Left lobe of liver (tissue), 2 donors: ENCODE results near the gene RTN4IP1. TPM values are rescaled to one million over a fixed set of nuclear protein-coding genes. Genes with fewer than 3 reads are reported as not detected.
A peak's percentile ranks its signal among the peaks of the same experiment; 100 is the strongest.
"Not testable (repeated sequence)": the region's sequence is repeated elsewhere in the genome, so short reads cannot be mapped to it uniquely, and the experiment has no call there.

Experiments
- ATAC-seq: fragments of 200-7000 bp; cut with Tn5 transposase; one replicate; pipeline ENCODE4 v1.9.1; 2020; ENCODE audit warnings: mild to moderate bottlenecking, moderate library complexity
- DNase-seq: peaks from one replicate; pipeline ENCODE4 v3.0.0-alpha.2; 2020; ENCODE audit warnings: low spot score
- total RNA-seq: library from RNA; stranded (reverse); gene quantifications from one replicate; pipeline ENCODE4 v1.2.1, GENCODE V29; 2021
- donor health status: DM: no; HTN: no; CAD: no; lungs with moderate emphysema.
- donor health status: DM: no; HTN: yes; CAD: no.

The RTN4IP1 gene
- total RNA-seq, 1 donor from 2014 or later, result 6.3 TPM

DNA sequence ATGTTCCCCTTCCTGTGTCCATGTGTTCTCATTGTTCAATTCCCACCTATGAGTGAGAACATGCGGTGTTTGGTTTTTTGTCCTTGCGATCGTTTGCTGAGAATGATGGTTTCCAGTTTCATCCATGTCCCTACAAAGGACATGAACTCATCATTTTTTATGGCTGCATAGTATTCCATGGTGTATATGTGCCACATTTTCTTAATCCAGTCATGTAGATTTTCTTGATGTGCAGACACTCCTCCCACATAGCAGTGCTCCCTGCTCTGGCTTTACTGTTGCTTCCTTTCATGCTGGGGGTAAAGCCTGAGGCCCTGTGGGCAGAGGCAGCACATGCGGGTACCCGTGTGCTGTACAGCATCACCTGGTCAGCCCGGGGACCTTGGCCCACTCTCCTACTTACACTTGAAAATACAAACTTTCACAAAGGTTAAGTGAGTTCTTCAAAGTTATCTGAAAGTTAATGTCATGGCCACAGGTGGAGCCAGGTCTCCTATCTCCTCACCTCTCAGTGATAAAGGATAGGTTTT lies 80.3 kb downstream of the RTN4IP1 start:
- not testable (repeated sequence) for ATAC-seq, DNase-seq

DNA sequence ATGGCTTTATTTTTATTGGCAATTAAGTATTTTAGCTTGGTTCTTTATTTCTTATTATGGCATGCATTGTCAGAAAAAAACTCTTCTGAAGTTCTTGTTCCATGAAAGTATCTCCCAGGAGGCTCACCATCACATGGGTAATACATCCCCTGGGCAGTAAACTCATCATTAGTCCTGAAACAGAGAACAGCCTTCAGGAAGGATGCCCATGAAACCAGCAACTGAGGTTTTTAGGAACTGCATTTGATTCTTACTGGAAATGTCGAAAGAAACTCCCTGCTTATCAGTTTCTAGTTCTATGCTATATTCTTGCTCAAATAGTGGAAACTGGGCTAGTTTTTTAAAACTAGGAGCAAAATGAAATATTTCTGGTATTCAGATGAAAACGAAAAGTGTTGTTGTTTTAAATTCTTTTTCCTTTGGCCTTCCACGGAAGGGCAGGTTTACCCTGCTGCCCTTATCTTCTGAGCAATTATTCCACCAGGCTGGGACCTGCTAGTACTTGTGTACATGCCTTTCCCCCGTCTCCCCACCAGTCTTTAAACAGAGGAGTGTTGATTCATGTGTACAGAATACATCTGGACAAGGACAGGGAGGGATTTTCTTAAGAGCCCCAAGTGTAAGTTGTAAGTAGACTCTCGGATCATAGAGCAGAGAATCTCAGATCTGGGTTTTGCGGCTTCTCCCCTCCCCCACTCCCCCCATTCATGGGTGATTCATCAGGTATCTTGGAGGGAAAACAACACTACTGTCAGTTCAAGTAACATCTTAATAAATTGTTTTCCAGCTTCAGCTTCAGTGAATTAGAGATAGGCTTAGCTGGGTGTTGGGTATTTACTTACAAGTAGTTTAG lies 81.5 kb downstream of the RTN4IP1 start:
- no peak for DNase-seq
- ATAC-seq, result no peak

DNA sequence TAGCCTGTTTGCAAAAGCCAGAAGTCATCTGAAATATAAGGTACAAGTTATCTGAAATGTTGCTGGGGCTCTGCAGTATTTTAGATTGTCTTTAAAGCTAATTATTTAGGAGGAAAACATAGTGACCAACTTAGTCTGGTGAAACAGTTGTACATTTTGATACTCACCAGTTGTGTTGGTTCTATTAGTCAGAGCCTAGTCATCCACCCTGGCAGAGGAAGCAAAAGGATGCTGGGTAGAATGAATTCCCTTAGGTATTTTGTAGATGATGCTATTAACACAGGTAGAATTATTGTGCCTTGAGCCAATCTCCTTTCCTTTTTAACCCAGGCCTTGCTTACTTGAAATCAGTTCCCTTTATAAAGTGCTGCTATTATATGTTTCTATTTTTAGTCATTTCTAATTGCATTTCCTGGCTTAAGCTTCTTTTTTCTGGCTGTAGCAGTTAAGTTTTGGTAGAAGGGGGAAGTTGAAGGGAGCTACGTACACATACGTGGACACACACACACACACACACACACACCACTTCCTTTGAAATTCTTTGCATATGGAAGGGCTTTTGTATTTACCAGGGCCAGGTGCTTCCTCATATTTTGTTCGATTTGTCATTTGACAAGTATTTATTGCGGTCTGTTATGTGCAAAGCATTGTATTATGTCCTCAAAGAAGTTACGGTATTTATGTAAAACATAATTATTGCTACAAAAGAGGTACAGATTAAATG lies 82.4 kb downstream of the RTN4IP1 start:
- ATAC-seq (no peak), DNase-seq (no peak)

DNA sequence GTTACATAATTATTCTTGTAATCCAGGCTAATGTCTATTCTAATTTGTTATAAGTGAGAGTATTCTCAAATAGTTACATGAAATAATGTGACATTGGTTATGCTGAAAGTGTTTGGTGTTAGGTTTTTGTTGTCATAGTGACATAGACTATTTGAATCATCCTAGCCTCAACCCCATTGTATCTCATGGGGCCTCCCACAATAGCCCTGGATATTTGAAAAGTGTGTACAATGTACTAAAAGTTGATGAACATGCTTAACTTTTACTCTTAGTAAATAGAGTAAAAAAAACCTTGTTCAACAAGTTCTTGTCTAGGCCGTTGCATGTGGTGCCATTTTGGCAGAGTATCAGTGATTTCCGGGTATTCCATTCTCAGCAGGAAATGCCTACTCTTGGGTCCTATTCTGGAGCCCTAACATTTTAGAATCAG lies 83.0 kb downstream of the RTN4IP1 start:
- ATAC-seq, result no peak
- DNase-seq, result no peak

DNA sequence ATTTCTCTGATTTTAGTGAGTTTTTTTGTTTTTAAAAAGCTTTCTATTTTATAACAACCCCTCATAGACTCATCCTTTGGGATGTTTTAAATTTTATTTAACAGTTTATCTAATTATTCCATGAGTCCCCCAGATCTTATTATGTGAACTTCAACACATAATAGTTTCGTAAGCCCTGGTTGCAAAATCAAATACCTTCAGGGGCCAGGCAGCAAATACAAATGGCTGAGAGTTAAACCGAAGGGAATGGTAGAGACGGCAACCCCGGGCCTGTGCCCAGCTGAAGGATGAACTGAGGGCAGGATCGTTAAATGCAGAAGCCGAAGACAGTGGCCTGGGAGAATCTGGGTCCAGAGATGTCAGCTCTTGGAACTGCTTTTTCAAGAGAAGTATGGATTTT lies 88.4 kb downstream of the RTN4IP1 start:
- DNase-seq (no peak), ATAC-seq (peak; percentile 91)

DNA sequence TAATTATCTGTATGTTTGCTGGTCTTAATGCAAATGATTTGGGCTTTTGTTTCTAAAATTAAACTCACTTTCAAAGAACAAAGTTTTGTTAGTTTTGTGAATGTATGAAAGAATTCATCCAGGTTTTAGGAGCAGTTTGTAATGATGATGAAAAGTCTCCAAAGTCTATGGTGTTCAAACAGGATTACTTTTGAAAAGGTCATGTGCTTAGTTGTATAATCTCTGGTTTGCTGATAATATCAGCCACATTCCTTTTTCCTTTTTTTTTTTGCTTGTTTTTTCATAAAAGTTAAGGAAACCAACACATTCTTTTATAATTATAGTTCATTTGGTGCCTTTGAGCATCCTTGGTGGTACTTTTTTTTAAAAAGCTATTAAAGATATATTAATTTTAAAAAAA lies 88.9 kb downstream of the RTN4IP1 start:
- no peak for ATAC-seq

DNA sequence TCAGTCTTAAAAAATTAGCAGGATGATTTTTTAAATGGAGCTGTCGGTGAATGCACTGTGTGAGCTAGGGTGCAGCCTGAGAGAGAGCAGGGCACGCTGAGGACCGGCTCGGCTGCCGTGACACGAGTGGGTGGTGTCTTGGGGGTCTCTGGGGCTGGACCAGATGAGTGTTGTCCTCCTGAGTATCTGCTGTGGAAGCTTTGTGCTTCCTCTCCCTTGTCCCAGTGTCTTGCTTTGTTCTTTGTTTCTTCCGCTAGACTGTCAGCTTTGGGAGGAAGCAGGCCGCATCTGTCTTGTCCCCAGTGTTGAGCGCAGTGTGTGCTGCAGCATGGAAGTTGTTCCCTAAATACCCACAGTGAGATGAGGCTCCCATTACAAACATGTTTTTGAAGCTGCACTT lies 89.4 kb downstream of the RTN4IP1 start:
- no peak for DNase-seq
- ATAC-seq, result peak; percentile 32

More for the DNA sequence above, 88.9 kb downstream of the RTN4IP1 start:
- no peak for DNase-seq

DNA sequence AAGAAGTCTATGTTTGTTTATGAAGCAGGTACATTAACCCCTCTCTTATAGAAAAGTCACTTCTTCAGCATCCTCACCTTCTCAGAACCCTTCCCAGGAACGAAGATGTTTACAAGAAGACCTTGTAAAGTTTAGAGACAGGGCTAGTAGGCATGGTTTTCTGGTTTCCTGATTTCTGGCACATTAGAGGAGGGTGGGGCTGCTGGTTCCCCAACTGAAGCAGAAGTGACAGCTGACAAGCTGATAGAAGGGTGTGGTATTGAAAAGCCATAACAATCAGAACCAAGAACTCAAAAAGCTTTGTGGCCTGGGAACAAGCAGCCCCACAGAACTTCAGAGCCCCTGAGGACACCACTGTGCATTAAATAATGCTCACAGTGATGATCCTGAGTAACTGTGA lies 91.2 kb downstream of the RTN4IP1 start:
- DNase-seq, result no peak
- no peak for ATAC-seq

DNA sequence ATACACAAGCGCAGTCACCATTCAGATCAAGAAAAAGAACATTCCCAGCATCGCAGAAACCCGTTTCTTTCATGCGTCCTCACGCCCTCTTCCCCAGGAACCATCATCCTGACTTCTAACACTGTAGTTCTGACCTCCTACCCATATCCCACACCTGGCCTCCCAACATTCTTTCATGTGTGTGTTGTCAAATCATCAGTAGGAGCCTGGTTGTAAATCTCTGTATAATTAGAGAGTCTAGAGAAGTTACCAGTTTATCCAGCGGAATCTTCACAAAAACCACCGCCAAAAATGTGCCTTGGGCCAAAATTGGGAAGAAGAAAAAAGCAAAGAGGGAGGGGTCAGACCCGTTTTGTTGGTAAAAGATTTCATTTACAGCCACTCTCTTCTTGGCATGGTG lies 91.6 kb downstream of the RTN4IP1 start:
- ATAC-seq (no peak), DNase-seq (no peak)

DNA sequence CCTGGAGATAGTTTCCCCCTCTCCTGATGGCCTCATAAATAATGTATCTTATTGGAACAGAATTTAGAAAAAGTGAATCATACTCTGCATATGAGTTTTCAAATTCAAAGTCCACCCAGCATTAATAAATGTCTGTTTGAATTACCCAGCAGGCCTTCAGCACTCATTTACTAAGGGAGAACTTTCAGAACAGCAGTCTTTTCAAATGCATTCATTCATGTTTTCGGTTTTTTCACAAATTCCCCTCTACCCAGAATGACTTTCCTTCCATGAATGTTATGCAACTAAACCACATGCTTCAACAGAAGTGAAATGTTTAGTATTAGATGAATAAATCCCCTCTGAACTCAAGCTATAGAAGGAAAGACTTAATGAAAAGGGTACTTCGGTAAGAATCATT lies 92.4 kb downstream of the RTN4IP1 start:
- ATAC-seq (no peak), DNase-seq (no peak)

DNA sequence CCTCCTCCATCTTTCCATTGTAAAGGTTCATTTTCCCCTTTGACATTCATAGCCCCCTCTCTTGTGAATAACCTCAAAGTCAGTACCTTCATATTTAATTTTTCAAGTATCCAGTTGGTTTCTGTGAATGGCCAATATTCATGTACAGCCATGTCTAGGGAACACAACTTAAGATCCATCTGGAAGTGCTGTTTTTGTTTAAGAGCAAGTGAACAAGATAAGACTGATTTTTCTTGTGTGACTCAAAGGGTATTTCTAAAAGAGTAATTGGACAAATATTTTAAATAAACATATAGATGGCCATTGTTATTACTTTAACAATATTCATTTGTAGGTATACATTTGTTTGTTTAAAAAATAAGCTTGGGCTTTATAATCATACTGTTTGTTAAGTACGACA lies 92.9 kb downstream of the RTN4IP1 start:
- DNase-seq, result no peak
- no peak for ATAC-seq

DNA sequence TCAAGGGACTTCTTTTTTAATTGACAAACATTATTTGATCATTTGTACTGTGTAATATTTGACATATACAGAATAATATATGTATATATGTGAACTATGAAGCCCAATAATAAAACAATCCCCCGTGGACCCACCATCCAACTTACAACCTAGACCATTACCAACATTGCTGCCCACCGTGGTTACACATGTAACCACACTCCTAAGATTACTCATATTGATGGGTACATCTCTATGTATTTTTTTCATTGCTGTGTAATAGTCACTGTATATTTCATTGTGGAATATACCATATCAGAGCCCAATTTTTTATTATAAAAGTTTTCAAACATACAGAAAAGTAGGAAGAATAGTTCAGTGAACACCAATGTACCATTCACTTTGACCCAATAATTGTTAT lies 94.3 kb downstream of the RTN4IP1 start:
- DNase-seq (no peak), ATAC-seq (no peak)

DNA sequence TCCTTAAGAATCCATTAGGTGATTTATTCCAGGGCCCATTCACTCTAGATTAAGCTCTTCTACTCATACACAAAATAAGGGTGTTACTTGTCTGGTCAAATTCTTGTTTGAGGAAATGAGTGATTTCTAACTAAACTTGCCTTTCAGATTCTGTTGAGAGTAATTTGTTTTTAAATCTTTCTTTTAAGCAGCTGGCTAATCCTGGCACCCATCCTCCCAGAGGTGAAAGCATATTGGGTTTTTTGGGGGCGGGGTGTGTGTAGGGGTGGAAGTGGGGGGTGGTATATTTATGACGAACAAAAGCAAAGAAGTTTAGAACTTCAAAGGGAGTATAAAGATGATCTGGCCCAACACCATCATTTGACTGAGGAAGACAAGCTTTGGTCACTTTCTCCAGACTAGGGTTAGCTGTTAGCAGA lies 94.7 kb downstream of the RTN4IP1 start:
- no peak for DNase-seq
- ATAC-seq, result no peak

DNA sequence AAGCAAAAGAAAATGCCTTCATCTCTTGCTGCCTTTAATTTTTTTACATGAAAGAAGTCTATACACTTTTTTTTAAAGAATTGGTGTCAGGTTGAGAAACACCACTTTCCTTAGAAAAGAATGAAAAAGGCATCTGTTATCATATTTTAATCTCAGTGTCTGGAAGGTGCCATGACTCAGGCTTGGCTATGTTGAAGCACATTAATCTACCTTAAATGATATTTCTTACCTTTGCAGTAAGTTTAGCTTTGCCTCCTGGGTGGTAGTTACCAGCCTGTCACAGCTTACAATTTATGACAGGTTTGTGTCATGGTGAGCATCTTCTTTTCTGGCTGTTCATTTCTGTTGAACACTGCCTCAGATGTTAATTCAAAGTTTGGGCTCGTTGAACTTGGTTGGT lies 95.3 kb downstream of the RTN4IP1 start:
- ATAC-seq, result no peak
- no peak for DNase-seq

DNA sequence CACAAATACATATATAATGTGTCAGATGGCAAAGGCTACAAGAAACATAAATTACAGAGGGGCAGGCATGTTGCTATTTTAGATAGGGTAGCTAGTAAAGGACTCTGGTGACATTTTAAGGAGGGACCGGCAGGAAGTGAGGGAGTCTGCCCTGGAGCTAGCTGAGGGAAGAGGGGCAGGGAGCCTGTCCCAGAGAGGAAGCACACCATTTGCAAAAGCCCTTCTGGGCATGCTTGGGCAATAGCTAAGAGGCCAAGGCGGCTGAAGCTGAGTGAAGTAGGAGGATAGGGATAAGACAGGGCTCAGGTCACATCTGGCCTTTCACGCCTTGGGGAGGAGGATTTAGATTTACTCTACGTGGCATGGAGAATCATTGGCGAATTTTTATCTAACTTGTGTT lies 96.2 kb downstream of the RTN4IP1 start:
- ATAC-seq (no peak), DNase-seq (no peak)

DNA sequence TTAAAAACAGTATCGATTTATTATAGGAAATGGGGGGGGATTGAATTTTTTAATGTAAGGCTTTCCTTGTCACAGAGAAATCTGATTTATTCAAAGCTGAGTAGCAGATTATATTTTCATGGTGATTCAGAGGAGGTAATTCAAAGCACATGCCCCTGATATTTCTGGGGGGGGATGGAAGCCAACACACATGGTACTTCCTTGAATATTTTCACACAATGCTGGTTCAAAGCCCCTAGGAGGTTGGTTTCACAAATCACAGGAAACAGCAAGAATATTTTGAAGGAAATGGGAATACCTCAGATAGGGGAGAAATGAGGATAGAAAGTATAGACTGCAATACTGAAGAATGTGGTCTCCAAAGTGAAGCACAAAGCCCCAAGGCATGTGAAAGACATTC lies 98.8 kb downstream of the RTN4IP1 start:
- ATAC-seq (no peak), DNase-seq (no peak)

DNA sequence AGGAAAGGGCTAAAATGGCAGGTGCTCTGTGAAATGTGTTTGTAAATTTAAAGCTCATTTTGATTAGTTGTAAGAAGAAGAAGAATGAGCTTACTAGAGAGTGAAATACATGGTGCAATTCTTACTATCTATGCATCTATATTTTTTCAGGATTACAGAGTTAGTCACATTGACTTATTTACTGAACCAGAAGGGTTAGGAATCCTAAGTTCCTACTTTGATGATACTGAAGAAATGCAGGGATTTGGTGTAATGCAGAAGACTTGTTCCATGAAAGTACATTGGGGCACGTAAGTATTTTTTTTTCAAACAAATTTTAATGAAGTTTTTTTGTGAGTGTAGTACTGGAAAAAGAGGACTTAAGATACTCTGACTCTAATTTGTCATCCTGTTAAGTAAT lies 99.3 kb downstream of the RTN4IP1 start:
- DNase-seq, result no peak
- no peak for ATAC-seq

DNA sequence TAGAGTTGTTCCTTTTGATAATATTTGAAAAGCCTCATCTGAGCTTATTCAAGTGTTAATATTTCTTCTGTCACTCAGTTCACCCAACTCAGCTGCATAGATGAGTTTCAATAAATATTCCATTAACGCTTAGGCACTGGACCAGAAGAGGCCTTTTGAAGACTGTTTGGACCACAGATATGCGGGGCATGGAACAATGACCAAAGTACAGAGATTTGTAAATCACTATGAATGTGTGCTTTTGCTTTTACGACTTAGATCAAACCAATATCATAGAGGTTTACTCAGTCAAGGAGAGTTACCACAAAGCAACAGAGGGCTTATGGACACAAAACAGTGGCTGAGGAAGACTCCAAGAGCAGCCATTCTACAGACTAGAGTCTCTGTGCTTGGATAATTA lies 99.9 kb downstream of the RTN4IP1 start:
- DNase-seq, result no peak
- peak; percentile 80 for ATAC-seq

DNA sequence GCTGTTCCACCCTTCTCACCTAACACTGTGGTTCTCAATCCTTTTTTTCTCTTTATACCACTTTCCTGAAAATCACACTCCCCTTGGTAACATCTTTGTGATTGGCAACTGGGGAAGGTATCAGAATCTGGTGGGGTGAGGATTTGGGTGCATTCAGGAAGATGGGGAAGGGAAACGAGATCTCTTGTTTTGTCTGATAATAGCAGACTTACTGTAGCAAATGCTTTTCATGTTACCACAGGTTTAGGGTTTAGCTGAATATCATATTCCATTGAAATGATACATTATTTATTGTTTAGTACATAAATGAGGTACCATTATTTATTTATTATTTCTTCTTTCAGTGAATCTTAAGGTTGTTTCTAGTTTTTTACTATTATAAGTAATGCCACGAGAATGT lies 100.8 kb downstream of the RTN4IP1 start:
- DNase-seq, result no peak
- no peak for ATAC-seq

DNA sequence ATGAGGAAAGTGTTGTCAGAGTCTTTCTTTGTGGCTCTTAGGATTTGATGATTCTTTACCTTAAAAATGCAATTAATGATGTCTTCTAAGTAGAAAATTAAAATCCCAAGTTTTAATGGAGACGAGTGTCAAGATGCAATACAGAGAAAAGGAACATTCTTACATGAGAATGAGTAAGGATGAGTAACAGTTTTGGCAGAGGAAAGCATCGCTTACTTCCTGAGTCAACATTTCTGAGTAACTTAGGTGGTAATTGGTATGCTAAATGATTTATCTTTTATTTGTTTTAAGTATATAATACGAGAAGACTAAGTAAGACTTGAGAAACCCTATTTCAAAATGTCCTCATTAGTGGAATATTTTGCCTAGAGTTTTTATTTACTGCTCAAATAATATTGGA lies 101.3 kb downstream of the RTN4IP1 start:
- no peak for ATAC-seq
- DNase-seq, result no peak

DNA sequence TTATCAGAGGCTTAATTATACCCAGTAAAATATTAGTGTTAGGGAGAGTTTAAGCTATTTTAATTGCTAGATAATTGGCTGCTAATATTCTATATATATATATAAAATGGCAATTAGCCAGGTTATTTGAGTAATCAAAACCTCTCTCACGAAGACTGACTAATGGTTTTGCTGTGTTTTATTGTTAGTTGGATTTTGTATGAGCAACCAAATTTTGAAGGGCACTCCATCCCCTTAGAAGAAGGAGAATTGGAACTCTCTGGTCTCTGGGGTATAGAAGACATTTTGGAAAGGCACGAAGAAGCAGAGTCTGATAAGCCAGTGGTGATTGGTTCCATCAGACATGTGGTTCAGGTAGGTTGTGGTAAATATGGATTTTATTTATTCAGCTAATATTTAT lies 102.2 kb downstream of the RTN4IP1 start:
- ATAC-seq (no peak), DNase-seq (no peak)

DNA sequence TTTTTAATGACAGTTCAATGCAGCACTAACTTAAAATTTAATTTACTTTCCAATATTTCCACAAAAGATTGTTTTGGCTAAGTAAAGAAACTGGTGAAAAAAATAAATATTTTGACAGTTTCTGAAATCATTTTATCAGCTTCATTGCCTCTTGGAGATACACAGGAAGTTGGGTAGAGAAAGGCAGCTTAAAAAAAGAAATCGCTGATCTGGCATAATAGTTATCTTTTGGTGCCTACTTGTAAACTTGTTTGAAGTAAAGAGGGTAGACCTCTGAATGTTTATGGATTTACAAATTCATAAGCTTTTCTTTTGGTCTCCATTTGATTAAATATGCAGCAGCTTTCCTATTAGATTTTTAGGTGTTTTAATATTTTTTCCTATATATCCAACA lies 103.4 kb downstream of the RTN4IP1 start:
- DNase-seq (no peak), ATAC-seq (no peak)
